Kidney (tissue), 14 donors: ENCODE measurements around the gene SLC39A1. TPM values are rescaled to one million over a fixed set of nuclear protein-coding genes. Genes with fewer than 3 reads are reported as not detected.

Experiments used
- DNase-seq, 5 donors: peaks; one replicate each; pipeline ENCODE4 v3.0.0-alpha.2; 2013 to 2020
- FAIRE-seq: peaks from 2 replicates; lab custom pipeline; 2012; peaks lifted over from hg19 to GRCh38; lab: Jason Lieb, UNC
- H3K27ac ChIP-seq, 2 donors: one replicate each; pipeline ENCODE4 v1.7.0; 2013; ENCODE audit warnings: low read depth in 2 of 2, low read length in 2 of 2, inconsistent platforms in 1 of 2
- H3K27me3 ChIP-seq: one replicate; pipeline ENCODE4 v1.7.1; 2013; ENCODE audit warnings: low read length, inconsistent platforms; ENCODE audit not compliant: control insufficient read depth, insufficient read depth
- H3K36me3 ChIP-seq, 3 donors: one replicate each; pipeline versions ENCODE4 v1.7.0 to v1.7.1; 2013; ENCODE audit warnings: low read length in 3 of 3, control low read depth in 1 of 3, inconsistent platforms in 1 of 3; ENCODE audit not compliant: insufficient read depth in 3 of 3, control insufficient read depth in 2 of 3
- H3K4me1 ChIP-seq, 3 donors: one replicate each; pipeline versions ENCODE4 v1.7.0 to v1.7.1; 2013; ENCODE audit warnings: low read length in 3 of 3, inconsistent platforms in 1 of 3, low read depth in 1 of 3; ENCODE audit not compliant: control insufficient read depth in 2 of 3, insufficient read depth in 2 of 3
- H3K4me3 ChIP-seq, 3 donors: one replicate each; pipeline versions ENCODE4 v1.7.0 to v1.8.1; 2013; ENCODE audit warnings: low read length in 3 of 3, control low read depth in 1 of 3, inconsistent platforms in 1 of 3
- H3K9ac ChIP-seq, 3 donors: one replicate each; pipeline versions ENCODE4 v1.7.0 to v1.7.1; 2013; ENCODE audit warnings: low read length in 3 of 3, control low read depth in 1 of 3, inconsistent platforms in 1 of 3
- H3K9me3 ChIP-seq, 3 donors: one replicate each; pipeline versions ENCODE4 v1.7.0 to v1.7.1; 2013; ENCODE audit warnings: low read length in 3 of 3, control low read depth in 1 of 3, inconsistent platforms in 1 of 3; ENCODE audit not compliant: control insufficient read depth in 2 of 3, insufficient read depth in 1 of 3
- CTCF ChIP-seq: IDR thresholded peaks from 3 replicates; pipeline ENCODE4 v1.5.1; 2012; ENCODE audit warnings: mild to moderate bottlenecking, moderate library complexity, borderline replicate concordance; ENCODE audit not compliant: insufficient read depth; ENCODE audit errors: extremely low read depth
- intact Hi-C: fragments of 100-400 bp; cut with DNase I; formaldehyde crosslinking; loops from one replicate; pipeline ENCODE4 v1.11.1; 2022
- polyA plus RNA-seq: library from polyadenylated mRNA; stranded (reverse); fragments of 350-450 nt; fragmentation: Illumina TruSeq; extraction: RNeasy Lipid Tissue Mini Kit (QIAGEN cat#74804); gene quantifications from one replicate; pipeline ENCODE4 v1.2.3, GENCODE V29; 2014; ENCODE audit warnings: low read depth, low replicate concordance; ENCODE audit not compliant: insufficient read depth
- total RNA-seq: library from RNA; stranded (reverse); fragmentation: NEBNext Ultra II Directional; extraction: Animal tissue kit (Norgen Biotek cat#: 25700); gene quantifications from one replicate; pipeline ENCODE4 v1.2.1, GENCODE V29; 2021
- donor health status: control.
- donor health status: control.
- donor health status: control.
- donor health status: control.
- donor health status: control.
- donor health status: DM: yes; HTN: yes; CAD: no.
- donor health status: Normal renal cell carcinoma (clear cell type).

Gene SLC39A1
- total and polyA plus RNA-seq, 2 donors from 2014 or later, result 106 to 125 TPM

- Histone ChIP-seq H3K9me3 (no peaks in the 10 kb centered on the region), H3K27me3 (no peaks in the 10 kb centered on the region), H3K4me3 (no peak overlapping the region), H3K9ac (no peak overlapping the region), H3K27ac (no peak overlapping the region), H3K36me3 (peaks cover 0 to 41% (median 25%) of the 10 kb centered on the region in 3 donors), H3K4me1 (peaks cover 0 to 6% (median 4%) of the 10 kb centered on the region in 3 donors)
- TF ChIP-seq CTCF, result no peak
- FAIRE-seq, result no peak
- peak in 1 of 5 donors; percentile 35 for DNase-seq
- intact Hi-C loops, result no loop called here
Observed at GRCh38 chr1:153951183-153951582, 12.2 kb downstream of the SLC39A1 start.

- Histone ChIP-seq H3K27me3 (no peaks in the 10 kb centered on the region), H3K4me1 (peaks cover 0 to 16% (median 3%) of the 10 kb centered on the region in 3 donors), H3K36me3 (peaks cover 2 to 35% (median 11%) of the 10 kb centered on the region in 3 donors), H3K9ac (peak within 1 kb of the TSS; percentile 25 to 80 (median 75)), H3K27ac (peak within 1 kb of the TSS; percentile 86 to 90), H3K4me3 (peak within 1 kb of the TSS; percentile 58 to 83 (median 65)), H3K9me3 (no peaks in the 10 kb centered on the region)
- intact Hi-C loops, result no loop called here
- FAIRE-seq (no peak), DNase-seq (peak; percentile 84 to 95 (median 89))
- peak; percentile 91 for TF ChIP-seq CTCF
Observed at GRCh38 chr1:153946622-153947241, 16.6 kb downstream of the SLC39A1 start, which contains the start of gene DENND4B. Gene DENND4B (minus strand): TSS chr1:153946718. CDS start chr1:153944374, 2,344 bp downstream.

- H3K36me3 ChIP-seq, result peaks cover 2 to 28% (median 5%) of the 10 kb centered on the region in 3 donors
- FAIRE-seq (no peak), DNase-seq (peak; percentile 61 to 96 (median 75))
- H3K9me3 ChIP-seq, result no peaks in the 10 kb centered on the region
- peak overlapping the region; percentile 86 to 90 for H3K27ac ChIP-seq
- intact Hi-C loops, result no loop called here
- H3K4me3 ChIP-seq, result peak overlapping the region; percentile 58 to 83 (median 65)
- no peak for TF ChIP-seq CTCF
- H3K4me1 ChIP-seq, result peaks cover 0 to 16% (median 3%) of the 10 kb centered on the region in 3 donors
- H3K27me3 ChIP-seq, result no peaks in the 10 kb centered on the region
- peak overlapping the region; percentile 25 to 80 (median 75) for H3K9ac ChIP-seq
Observed at GRCh38 chr1:153945795-153946621, 17.3 kb downstream of the SLC39A1 start.
